Effector CD8-positive, alpha-beta T cell (primary cell): ENCODE measurements around the gene TNFSF11.
"Not testable (repeated sequence)": the region's sequence is repeated elsewhere in the genome, so short reads cannot be mapped to it uniquely, and the experiment has no call there.

Experiments used
- DNase-seq: peaks from one replicate; lab custom pipeline; 2025; lab: John Stamatoyannopoulos, UW
- total RNA-seq, 4 experiments: gene quantifications; one replicate each; lab custom pipeline; 2026; lab: John Stamatoyannopoulos, UW

Gene TNFSF11, protein sequence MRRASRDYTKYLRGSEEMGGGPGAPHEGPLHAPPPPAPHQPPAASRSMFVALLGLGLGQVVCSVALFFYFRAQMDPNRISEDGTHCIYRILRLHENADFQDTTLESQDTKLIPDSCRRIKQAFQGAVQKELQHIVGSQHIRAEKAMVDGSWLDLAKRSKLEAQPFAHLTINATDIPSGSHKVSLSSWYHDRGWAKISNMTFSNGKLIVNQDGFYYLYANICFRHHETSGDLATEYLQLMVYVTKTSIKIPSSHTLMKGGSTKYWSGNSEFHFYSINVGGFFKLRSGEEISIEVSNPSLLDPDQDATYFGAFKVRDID
- 0.72 to 16.0 (median 8.3) reads per million in 4 experiments for total RNA-seq

DNA sequence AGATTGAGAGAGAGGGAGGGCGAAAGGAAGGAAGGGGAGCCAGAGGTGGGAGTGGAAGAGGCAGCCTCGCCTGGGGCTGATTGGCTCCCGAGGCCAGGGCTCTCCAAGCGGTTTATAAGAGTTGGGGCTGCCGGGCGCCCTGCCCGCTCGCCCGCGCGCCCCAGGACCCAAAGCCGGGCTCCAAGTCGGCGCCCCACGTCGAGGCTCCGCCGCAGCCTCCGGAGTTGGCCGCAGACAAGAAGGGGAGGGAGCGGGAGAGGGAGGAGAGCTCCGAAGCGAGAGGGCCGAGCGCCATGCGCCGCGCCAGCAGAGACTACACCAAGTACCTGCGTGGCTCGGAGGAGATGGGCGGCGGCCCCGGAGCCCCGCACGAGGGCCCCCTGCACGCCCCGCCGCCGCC, at the start of gene TNFSF11:
Gene TNFSF11 (plus strand): TSS at position 142 of the 400 bp plus-strand sequence. CDS start 152 bp downstream, at position 294.
- no peak for DNase-seq

- no peak for DNase-seq
Observed at GRCh38 chr13:42524487-42525034, 49.4 kb upstream of the TNFSF11 start.

- no peak for DNase-seq
Observed at GRCh38 chr13:42525035-42525504, 48.9 kb upstream of the TNFSF11 start.

DNA sequence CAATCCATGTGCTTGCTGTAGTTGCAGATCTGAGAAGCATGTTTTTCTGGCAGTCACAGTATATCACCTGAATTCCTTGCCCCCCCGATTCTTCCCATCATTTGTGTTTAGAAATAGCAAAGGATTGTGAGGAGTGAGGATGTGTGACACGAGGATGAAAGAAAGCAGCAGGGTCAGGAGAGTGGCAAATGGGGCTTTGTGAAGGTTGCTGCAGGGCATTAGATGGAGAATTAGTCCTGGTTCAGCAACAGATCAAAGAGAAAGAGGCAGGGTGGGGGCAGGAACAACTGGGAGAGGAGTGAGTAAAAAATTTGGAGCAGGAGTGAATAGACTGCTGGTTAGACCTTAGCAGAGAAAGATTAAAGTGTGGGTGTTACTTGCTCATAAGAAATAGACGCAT, 47.7 kb upstream of the TNFSF11 start:
- no peak for DNase-seq

DNA sequence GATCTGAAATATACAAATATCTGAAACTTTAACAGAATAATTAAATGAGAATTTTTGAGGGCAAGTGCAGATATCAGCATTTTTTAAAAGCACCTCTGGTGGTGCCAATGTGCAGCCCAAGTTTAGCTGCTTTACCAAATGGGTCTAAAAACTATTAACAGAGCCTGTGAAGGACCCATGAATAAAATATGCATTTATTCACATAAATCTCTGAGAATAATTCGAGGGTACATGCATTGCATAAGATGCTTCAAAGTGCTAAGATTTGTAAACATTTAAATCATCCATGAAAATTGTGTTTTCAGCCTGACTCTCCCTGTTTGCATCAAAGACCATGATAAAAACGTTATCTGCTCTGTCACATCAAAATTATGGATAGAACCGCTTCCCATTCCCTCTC, 47.1 kb upstream of the TNFSF11 start:
- DNase-seq: no peak

GRCh38 chr13:42532561-42533335, 41.2 kb upstream of the TNFSF11 start:
- no peak for DNase-seq

- no peak for DNase-seq
Observed at GRCh38 chr13:42533336-42533591, 40.7 kb upstream of the TNFSF11 start.

DNA sequence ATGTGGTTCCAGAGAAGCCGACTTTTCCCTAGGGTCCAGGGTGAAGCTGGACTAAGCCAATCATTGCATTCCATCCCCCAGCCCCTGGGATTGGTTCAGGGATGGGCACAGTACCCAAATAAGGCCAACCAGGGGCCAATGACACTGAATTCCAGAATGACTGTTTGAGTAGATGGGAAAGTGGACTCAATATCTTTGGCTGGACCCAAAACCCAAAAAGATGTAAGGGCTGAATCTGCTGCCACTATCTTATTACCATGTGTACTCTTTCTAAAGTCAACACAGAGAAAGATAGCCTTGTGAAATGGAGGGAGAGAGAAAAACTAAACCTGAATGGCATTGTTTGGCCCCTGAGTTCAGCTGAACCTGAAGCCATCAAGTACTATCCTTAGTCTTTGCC, 39.2 kb upstream of the TNFSF11 start:
- no peak for DNase-seq

- DNase-seq: no peak
Observed at GRCh38 chr13:42538996-42539395, 35.0 kb upstream of the TNFSF11 start.

- DNase-seq: no peak
Observed at GRCh38 chr13:42539670-42540069, 34.3 kb upstream of the TNFSF11 start.

DNA sequence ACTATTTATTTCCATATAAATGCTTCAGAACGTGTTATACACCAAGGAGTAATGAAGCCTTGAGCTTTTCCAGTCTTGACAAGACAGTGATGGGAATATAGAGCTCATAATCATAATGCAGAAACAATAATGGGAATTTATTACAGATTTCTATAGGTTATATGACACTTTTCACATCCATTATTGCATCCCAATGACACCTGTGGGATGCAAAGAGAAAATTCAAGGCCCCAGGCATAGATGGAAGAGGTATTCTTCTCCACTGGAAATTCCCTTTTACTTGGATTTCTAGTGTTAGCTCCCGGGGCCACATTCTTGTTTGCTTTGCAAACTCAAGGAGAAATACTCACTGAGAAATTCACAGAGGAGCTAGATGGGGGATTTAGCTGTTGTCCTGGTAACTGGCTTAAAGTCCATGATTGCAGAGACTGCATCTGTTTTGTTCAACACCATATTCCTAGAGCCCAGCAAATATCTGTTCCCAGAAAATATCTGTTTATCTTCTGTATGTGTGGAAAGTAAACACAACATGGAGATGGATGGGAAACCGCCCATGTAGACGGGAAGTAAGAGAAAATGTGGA, 30.6 kb upstream of the TNFSF11 start:
- no peak for DNase-seq

GRCh38 chr13:42544246-42544926, 29.6 kb upstream of the TNFSF11 start:
- DNase-seq: no peak

DNA sequence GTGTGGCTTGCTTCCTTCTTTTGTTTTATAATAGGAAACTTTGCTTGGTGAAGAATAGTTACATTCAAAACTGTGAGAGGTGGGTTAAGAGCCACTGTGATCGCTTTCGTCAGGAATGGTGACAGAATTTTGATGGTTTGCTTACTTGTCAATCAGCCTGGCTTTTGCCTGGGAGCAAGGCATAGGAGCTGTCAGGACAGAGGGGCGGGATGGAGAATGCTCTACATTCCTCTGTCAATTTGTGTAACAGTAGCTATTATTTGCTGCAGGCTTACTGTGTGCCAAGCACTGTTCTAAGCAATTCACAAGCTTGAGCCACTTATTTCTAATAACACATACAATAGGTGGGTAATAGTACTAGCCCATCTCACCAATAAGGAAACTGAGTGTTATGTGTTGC, 28.1 kb upstream of the TNFSF11 start:
- DNase-seq: no peak

DNA sequence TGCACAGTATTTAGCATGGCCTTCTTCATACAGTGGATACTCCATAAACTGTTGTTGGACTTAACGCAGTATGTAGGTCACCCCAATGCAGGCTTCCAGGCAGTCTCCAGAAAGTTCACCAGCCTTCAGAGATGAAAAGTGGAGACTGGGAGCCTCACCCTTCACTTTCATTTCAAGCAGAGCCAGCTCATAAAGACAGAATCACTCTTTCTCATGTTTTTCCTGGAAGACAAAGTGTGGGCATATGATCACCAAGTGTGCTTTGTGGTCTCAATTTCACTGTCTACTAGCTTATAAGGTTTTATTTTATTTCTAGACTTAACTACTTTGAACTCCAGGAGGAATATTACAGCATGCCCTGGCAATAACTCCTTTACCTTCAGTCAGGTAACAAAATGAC, 26.3 kb upstream of the TNFSF11 start:
- DNase-seq: no peak

- no peak for DNase-seq
Observed at GRCh38 chr13:42548731-42549551, 25.0 kb upstream of the TNFSF11 start.

DNA sequence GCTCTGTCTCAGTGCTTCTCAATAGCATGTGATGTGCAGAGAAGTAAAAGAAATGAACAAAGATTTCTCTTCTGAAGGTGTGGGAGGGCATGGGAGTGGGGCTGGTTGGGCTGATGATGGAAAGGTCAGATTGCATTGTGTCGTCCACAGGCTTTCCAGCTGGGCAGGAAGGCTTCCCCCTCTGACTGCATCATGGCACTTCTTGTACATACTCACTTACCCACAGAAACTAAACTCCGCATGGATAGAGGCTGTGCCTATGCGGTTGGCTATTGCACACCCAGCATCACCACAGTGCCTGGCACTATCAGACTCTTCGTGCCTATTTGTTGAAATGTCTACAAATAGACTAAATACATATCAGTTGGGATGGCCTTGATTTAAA, 24.4 kb upstream of the TNFSF11 start:
- DNase-seq: no peak

DNA sequence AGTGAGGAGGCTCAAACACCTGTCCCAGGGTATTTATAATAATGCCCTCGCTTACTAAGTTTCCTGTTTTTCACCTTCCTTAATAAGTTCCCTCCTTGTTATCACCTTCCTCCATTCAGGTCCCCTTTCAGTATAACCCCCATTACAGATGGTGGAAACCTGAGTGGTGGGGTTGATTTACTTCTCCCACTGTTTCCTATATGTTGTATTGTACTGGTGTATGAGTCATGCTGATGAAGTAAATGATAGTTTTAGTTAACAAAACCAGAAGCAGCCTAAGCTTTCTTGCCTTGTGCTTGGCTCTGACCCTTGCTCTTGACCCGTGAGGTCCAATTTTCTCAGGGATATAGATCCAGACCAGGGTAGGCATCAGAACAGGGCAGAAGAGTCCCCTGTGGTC, 22.3 kb upstream of the TNFSF11 start:
- no peak for DNase-seq

- DNase-seq: no peak
Observed at GRCh38 chr13:42553098-42554046, 20.6 kb upstream of the TNFSF11 start.

- DNase-seq: no peak
Observed at GRCh38 chr13:42559057-42559456, 14.9 kb upstream of the TNFSF11 start.

DNA sequence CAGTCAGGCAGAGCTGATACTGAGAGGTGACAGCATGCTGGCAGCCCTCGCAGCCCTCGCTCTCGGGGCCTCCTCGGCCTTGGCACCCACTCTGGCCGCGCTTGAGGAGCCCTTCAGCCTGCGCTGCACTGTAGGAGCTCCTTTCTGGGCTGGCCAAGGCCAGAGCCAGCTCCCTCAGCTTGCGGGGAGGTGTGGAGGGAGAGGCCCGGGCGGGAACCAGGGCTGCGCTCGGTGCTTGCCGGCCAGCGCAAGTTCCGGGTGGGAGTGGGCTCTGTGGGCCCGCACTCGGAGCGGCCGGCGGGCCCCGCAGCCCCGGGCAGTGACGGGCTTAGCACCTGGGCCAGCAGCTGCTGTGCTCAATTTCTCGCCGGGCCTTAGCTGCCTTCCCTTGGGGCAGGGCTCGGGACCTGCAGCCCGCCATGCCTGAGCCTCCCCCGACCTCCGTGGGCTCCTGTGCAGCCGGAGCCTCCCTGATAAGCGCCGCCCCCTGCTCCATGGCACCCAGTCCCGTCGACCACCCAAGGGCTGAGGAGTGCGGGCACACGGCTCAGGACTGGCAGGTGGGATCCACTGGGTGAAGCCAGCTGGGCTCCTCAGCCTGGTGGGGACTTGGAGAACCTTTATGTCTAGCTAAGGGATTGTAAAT, 14.3 kb upstream of the TNFSF11 start:
- not testable (repeated sequence) for DNase-seq
